Stimulated activated CD8-positive, alpha-beta memory T cell treated with anti-CD3 and anti-CD28 coated beads, Interleukin-12 subunit alpha, Interleukin-12 subunit beta, amount 100 ng/mL, for 24 hours (primary cell): ENCODE data around the gene CDC42.
"Not testable (repeated sequence)": the region's sequence is repeated elsewhere in the genome, so short reads cannot be mapped to it uniquely, and the experiment has no call there.

ENCODE experiments used
- DNase-seq: peaks from one replicate; pipeline ENCODE4 v3.0.0-alpha.2; 2020; ENCODE audit errors: extremely low read depth

The CDC42 gene

DNA sequence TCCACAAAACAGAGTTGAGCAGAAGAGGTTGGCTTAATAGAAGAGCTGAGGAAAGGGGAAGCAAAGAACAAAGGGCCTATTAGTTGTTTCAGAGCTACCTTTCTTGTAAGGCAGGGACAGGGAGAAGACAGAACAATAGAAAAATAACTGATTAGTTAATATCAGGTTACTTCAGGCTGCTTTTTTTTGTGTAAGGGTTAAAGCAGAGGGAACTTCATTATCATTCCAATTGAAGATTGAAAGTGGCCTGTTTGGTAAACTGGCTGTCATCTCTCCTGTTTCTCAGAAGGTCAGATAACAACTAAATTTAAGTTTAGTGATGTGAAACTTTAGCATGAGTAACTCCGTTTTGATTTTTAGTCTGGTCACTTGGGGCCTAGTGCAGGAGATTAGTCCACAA is 22.3 kb downstream of the CDC42 start:
- DNase-seq: no peak

DNA sequence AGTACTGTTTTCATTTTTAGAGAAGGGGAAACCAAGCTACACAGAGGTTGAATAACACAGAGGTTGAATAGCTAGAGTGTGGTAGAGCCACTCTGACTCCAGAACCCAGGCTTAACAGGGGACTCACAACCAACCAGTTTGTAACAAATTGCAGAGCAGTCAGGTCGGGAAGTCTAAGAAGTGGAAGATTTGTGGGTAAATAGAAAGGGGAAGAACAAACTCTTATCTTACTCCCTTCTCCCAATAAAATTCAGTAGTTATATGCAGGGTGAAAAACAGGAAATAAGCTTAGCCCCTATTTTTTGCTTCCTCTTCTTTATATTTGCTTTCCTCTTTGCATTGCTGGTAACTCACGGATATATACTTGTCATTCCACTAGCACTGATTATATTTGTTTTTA is 23.2 kb downstream of the CDC42 start:
- no peak for DNase-seq

DNA sequence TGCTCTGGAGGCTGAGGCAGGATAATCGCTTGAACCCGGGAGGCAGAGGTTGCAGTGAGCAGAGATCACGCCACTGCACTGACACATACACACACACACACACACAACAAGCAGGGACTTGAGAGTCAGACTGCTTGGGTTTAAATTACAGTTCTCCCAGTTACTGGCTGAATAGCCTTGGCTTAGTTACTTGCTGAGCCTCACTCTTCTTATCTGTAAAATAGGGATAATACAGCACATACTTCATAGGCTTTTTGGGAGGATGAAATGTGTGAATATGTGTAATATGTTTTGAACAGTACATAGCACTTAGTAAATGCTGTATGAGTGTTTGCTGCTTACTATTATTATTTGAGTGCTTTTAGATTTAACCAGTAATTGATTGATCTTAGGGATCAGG is 23.8 kb downstream of the CDC42 start:
- no peak for DNase-seq

DNA sequence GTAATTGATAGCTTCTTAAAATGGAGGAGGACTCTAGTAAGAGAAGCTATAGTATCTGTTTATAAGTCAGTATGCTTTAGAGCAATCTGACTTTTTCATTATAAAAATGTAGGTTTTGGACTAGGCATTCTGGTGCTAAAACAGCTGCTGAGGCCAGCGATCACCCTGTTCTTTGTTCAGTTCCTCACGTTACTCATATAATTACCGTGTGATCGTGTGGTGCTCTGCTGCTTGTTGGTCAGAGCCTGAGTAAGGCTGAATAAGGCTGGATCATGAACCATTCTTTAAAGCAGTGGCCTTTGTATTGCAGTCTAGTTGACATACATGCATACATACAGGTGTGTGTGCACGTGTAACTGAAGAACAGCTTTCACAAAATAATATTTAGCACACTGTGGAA is 25.2 kb downstream of the CDC42 start:
- no peak for DNase-seq

DNA sequence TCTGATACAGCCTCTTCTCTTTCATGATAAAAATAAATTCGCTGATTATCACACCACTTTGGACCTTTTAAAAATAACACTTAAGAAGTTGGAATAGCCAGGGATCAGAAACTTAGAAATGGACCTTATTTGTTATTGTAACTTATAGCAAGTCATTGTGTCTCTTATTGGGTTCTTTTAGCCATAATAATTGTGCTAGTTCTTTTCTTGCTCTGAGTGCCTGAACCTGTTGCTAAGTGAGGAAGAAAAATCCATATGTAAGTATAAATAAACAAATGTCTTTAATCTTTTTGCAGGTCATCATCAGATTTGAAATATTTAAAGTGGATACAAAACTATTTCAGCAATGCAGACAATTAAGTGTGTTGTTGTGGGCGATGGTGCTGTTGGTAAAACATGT is 25.6 kb downstream of the CDC42 start:
- no peak for DNase-seq

DNA sequence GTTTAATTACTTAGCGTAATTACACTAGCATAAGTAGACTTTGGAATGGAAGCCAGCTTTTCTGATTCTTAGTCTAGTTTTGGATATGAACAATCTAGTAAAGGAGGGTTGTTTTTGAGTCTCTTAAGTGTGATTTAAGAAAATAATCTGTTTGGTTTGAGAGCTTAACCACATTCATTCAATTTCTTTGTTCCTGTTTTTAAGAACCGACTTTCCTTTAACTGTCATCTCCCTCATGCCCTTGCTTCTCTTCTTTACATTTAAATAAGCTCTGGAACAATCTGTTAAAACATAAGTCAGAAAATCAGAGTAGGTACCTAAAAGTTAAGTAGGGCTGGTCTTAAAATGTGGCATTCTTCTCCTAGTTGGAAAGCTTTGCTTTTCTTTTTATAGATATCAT is 27.7 kb downstream of the CDC42 start:
- no peak for DNase-seq

DNA sequence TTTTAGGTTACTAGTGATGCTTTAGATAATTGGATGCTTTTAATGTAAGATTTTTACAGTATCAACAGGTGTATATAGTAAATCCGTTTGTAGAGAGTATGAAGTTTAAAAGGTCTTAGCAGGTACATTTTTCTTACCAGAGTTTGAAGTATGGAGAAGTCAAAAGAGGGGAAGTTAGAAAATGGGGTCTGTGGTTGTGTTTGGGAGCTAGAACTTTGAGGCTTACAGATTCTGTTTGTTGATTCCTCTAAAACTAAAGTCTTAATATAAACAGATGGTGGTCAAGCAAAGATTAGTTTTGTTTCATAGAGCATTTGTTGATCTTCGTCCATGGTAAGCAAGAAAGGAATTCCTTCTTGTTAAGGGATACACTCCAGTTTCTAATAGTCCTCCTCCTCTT is 35.8 kb downstream of the CDC42 start:
- no peak for DNase-seq

DNA sequence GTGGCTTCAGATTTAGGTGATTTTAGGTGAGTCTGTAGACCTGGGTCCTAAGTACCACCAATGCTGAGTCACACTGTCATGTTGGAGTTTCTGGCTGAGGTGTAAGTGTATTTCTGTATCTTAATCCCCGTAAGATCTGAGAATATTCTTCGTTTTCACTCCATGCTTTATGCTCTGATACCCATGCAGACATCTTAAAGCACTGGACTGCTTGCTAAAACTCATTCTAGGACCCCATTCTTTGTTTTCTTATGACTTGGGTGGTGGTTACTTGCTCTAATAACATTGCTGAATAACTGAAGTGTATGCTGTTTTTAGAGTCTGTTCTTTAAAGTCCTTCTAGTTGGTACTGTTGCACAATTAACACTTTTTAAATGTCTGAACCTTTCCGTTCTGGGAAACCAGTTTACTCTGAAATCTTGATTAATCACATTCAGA is 36.6 kb downstream of the CDC42 start:
- DNase-seq: no peak

DNA sequence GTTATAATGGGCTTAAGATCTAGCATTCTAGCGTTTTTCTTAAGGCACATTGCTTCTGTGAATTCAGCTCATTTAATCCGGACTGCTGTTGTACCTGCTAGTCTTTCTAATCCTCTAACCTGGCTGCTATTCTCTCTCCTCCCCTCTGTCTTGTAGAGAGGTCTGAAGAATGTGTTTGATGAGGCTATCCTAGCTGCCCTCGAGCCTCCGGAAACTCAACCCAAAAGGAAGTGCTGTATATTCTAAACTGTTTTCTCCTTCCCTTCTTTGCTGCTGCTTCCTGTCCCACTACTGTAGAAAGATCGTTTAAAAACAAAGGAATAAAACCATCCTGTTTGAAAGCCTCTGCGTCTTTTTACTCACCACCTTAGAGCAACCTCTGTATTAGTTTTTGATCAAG is 37.3 kb downstream of the CDC42 start:
- no peak for DNase-seq

DNA sequence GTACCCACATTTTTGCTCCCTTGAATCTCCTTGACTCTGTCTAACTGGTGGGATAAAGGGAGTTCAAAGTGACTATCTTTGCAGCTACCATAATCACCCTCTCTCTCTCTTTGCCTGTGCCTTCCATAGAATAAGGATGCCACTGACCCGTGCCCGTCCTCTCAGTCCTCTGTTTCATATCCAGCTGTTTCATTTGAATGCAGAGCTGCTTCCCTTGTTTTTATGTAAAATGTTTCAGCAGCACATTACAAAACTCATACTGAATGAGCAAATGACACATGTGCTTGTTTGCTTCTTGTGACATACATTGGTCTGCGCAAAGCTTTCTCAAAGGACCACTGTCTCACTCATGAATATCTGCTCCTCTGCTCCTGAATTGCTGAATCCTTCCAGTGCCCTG is 38.4 kb downstream of the CDC42 start:
- no peak for DNase-seq

DNA sequence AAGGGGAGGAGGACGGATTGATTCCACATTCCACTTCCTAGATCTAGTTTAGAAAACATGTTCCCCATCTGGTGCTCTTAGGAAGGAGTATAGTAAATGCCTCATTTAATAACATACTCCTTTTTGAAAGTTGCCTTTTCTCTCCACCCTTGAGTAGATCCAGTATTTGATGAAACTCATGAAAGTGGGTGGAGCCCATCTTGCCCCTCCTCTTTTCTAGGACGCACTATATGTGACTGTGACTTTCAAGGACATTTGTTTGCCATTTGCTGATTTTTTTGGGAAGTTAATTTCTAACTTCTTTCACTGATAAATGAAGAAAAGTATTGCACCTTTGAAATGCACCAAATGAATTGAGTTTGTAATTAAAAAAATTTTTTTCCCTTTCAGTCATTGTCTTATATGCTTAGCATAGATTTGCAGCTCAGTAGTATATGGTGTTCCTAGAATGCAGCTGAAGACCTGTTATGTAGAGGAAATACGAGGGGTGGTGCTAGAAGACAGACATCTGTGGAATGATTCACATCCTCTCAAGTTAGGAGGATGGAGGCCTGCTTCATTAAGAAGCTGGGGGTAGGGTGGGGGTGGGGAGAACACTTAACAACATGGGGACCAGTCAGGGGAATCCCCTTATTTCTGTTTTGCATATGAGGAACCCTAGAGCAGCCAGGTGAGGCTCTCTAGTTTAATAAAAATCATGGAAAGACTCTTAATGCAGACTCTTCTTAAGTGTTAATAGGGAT is 39.7 kb downstream of the CDC42 start:
- not testable (repeated sequence) for DNase-seq

DNA sequence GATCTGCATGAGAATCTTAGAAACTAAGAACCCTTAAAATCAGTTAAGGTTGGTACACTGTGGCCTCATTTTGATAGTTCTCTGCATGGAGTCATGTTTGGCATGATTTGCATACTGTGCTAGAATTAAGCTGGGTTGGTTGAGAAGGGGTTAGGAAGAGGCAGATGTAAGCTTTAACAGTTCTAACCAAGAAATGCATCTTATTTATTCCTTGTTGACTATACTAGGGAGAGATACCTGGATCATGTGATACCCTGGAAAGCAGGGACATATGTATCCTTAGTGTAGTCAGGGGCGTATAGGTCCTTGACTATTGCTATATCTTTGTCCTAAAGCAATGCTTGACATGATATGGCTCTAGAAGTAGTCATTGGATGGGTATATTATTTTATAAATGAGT is 41.0 kb downstream of the CDC42 start:
- no peak for DNase-seq

DNA sequence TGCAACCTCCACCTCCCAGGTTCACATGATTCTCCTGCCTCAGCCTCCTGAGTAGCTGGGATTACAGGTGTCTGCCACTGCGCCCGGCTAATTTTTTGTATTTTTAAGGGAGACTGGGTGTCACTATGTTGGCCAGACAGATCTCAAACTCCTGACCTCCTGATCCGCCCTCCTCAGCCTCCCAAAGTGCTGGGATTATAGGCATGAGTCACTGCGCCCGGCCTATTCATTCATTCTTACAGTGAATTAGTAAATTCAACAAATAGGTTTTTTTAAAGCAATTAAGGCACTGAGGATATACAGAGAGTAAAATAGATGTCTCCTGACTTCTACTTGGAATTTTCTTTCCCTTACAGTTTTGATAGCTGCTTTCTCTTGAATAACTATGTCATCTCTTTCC is 43.5 kb downstream of the CDC42 start:
- DNase-seq: no peak

DNA sequence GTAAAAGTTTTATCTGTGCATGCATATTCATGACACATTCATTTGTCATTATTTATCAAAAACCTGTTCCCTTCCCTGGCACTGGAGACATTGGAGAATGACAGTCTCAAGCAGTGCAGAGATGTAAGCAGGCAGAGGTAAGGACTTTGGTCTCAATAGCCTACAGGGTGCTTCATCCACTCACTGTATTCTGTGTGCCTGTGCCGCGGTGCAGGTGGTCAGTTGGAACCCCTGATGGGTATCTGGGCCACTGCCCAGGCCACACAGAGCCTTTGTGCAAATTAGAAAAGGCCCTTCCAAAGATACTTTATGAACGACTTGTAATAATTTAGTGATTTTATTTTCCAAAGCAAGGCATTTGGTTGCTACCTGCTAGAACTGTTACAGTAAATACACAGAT is 44.0 kb downstream of the CDC42 start:
- no peak for DNase-seq

DNA sequence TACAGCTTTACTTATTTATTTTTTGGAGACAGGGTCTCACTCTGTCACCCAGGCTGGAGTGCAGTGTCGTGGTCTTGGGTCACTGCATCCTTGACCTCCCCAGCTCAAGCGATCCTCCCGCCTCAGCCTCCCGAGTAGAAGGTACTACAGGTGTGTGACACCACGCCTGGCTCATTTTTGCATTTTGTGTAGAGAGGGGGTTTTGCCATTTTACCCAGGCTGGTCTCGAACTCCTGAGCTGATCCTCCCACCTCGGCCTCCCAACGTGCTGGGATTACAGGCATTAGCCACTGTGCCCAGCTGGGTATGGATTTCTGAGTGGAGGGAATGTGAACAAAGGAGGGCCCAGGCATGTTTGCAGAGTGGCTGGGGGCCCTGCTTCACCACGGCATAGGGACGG is 46.2 kb downstream of the CDC42 start:
- DNase-seq: no peak

DNA sequence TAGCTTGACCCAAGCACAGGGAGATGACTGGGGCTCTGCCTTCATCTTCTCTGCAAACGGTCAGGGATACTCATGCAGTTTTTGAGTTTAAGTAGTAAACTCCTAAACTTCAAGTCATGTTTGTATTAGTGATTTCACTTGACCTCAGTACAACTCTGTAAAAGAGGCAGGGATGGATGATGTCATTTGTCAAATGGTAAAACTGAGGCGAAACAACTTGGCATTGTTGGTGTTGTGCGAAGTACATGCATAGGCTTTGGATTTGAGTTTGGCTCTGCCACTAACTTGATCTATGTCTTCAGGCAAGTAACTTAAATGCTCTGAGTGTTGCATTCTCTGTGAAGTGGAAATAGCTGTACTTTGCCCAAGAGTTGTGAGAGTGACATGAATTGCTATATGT is 47.7 kb downstream of the CDC42 start:
- DNase-seq: no peak

DNA sequence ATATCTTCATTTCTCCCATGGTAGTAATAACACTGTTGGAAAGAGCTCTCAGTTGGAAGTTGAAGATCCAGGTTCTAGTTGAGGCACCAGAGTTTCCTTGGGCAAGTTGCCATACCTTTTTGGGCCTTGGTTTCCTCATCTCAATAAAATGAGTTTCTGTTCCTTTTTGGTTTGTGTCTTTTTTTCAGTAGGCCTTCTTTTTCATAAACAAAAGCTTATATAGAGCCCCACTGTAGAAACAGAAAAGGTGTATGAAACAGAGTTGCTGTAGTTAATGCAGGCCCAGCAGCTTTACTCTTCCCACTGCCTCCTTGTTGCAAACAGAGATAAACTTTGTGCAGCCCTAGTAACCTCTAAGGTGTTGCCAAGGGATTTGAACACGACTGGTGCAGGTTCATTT is 48.7 kb downstream of the CDC42 start:
- no peak for DNase-seq

DNA sequence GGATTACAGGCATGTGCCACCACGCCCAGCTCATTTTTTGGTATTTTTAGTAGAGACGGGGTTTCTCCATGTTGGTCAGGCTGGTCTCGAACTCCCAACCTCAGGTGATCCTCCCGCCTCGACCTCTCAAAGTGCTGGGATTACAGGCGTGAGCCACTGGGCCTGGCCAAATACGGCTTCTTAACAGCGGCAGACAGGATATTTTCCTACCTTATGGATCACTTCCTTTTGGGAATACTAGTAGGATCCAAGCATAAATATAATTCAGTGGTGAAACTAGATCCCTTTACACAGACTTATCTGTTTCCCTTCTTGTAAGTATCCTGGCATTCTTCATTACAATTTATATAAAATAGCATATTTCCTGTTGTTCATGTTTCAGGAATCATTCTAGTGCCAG is 49.5 kb downstream of the CDC42 start:
- DNase-seq: no peak

DNA sequence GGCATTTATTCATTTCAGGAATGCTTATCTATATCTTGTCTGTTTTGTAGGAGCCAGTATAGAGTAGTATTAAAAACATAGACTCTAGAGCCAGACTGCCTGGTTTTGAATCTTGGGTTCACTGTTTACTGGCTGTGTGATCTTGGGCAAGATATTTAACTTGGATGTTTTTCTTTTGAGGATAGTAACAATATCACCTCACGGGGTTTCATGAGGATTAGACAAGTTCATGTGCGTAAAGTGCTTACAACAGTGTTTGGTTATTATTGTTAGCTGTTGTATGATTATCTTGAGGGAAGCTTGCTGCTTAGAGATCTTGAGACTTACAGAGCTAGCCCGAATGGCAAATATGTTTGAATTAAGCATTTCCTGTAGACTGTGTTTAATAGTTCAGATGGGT is 50.2 kb downstream of the CDC42 start:
- no peak for DNase-seq

DNA sequence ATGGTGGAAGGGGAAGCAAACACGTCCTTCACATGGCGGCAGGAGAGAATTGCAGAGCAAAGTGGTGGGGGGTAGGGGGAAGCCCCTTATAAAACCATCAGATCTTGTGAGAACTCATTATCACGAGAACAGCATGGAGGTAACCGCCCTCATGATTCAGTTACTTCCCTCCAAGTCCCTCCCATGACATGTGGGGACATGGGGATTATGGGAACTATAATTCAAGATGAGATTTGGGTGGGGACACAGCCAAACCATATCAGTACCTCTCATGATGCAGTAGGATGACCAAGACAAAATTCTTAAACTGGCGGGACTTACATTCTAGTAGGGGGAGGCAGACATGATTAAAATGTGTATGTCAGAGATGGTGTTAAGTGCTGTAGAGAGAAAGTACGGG is 51.6 kb downstream of the CDC42 start:
- DNase-seq: no peak

DNA sequence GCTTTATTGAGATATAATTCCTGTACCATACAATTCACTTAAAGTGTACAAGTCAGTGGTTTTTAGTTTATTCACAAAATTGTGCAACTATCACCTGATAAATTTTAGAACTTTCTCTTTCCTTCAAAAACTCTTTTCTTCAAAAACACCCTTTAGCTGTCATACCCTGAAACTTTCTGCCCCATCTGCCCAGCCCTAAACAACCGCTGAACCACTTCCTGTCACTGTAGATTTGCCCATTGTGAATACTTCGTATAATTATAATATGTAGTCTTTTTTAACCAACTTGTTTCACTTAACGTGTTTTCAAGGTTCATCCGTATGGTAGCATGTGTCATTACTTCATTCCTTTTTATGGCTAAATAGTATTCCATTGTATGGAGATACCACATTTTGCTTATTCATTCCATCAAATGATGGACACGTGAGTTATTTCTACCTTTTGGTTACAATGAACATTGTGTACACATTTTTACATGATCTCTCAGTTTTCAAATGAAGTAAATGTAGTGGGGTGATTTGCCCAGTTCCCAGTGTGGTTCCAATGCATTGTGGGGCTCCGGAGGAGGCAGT is 52.4 kb downstream of the CDC42 start:
- DNase-seq: no peak

DNA sequence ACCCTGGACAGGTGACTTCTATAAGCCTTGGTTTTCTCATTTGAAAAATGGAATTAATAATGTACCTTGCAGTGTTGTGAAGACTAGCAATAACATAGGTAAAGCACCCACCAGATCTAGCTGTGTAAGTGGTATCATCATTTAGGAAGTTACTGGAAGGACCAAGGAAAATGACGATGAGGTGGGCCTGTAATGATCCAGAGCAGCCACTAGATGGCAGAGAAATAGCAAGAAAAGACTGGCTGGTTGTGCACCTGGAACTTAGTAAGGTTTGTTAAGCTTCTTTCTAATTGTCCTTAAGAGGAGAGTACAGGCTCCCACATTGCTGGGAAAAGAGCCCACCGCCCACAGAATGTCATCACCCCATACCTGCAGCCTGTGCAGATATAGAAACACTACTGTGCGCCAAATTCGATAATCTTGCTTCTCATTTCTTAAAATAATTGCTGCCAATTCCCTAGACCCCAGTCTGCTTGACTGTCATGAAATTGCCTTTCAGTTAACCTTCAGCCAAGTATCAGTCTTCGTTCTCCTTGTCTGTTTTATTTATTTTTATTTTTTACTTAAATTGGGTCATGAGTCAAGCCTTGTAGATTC is 53.2 kb downstream of the CDC42 start:
- no peak for DNase-seq

DNA sequence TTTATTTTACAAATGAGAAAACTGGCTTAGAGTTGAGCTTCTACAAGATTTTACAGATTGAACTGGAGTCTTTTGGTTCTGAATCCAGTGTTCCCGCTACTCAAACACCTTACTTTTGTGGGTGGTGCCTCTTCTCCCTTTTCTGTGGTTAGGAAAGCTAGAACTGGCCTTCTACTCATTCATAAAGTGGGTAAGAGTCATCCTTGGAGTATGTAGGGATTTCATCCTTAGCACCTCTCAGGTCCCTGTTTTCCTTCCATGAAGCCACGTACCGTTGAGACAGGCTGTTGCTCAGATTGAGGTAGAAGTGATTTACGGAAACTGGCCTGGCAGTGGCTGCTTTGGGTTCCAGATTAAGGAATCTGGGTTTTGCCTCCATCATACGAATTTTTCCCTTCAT is 54.6 kb downstream of the CDC42 start:
- DNase-seq: no peak
